ENCODE data around the gene UFSP1.

DNA sequence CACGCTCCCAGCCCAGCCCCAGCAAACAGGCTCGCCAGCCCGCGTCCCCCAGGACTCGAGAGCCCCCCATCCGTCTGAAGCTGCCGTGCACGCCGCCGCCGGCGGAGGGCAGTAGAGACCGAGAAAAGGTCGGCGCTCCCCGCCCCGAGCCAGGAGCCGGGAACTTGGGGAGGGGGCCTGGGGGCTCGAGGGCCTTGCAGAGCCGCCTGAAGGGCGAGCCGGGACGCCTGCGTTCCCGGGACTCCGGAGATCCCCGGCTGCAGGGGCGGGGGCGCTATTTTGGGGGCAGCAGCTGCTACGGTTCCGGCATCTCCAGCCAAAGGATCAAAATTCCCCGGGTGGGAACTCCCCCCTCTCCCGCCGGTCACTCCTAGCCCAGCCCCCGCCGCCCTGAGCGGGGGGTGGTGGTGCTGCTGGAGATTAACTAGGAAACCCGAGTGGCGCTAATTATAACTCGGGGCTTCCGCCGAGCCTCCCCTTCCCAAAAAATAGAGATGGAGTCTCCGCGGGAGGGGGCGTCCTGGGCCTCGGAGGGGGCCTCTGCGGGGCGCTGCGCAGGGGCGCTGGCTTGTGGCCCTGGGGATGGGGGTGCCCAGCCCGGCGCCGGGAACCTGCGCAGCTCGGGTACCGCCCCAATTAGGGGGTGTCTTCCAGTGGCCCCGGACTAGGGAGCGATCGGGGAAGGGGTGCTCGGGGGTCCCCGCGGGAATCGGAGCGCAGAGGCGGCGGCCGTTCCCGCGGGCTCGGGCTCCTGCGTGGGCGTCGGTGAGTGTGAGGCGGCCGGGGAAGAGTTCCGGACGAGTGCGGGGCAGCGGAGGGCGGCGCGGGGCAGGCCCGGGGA is 5.6 kb upstream of the UFSP1 start:
- TF ChIP-seq, protein P1, sequence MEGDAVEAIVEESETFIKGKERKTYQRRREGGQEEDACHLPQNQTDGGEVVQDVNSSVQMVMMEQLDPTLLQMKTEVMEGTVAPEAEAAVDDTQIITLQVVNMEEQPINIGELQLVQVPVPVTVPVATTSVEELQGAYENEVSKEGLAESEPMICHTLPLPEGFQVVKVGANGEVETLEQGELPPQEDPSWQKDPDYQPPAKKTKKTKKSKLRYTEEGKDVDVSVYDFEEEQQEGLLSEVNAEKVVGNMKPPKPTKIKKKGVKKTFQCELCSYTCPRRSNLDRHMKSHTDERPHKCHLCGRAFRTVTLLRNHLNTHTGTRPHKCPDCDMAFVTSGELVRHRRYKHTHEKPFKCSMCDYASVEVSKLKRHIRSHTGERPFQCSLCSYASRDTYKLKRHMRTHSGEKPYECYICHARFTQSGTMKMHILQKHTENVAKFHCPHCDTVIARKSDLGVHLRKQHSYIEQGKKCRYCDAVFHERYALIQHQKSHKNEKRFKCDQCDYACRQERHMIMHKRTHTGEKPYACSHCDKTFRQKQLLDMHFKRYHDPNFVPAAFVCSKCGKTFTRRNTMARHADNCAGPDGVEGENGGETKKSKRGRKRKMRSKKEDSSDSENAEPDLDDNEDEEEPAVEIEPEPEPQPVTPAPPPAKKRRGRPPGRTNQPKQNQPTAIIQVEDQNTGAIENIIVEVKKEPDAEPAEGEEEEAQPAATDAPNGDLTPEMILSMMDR (IDR thresholded peaks at IDR 0.05; ENCODE audit: insufficient read depth, low read length, poor library complexity, severe bottlenecking) = peak; percentile 92
- TF ChIP-seq EZH2phosphoT487 (conservative IDR thresholded peaks at IDR 0.05; ENCODE audit: low read length) = peak; percentile 98; the same call in 1 of the 2 replicates

All from SU-DHL-6 (cell line).